A549 (cell line): ENCODE data around the gene ELMOD1. TPM values are rescaled to one million over a fixed set of nuclear protein-coding genes. Genes with fewer than 3 reads are reported as not detected.

Experiments
- ATAC-seq, 2 experiments: fragments of 200-7000 bp in 1 of 2; fragments of >200 bp in 1 of 2; cut with Nextera tagmentation in 1 of 2; cut with Tn5 transposase in 1 of 2; 3 replicates each; pipeline versions ENCODE4 v1.8.0 to v1.9.1; 2018 to 2020; ENCODE audit warnings: mild to moderate bottlenecking in 1 of 2, moderate library complexity in 1 of 2
- CTCF ChIA-PET: fragments of 300-600 bp; sonication (Branson Sonifier 250); formaldehyde crosslinking; extraction: SDS; loops from one replicate; lab custom pipeline; 2021; ENCODE audit warnings: antibody characterized with exemption, inconsistent platforms; lab: Yijun Ruan, JAX
- POLR2A ChIA-PET: fragments of 350-600 bp; formaldehyde crosslinking; extraction: SDS; loops from one replicate; lab custom pipeline; 2021; ENCODE audit warnings: antibody characterized with exemption, inconsistent platforms; lab: Yijun Ruan, JAX
- DNase-seq, 2 experiments: peaks; one replicate each; pipeline versions ENCODE4 v3.0.0 to v3.0.0-alpha.2; 2011 to 2016; ENCODE audit warnings: low read depth in 1 of 2, low spot score in 1 of 2
- FAIRE-seq: peaks from 2 replicates; lab custom pipeline; 2011; peaks lifted over from hg19 to GRCh38; lab: Jason Lieb, UNC
- H3K27ac ChIP-seq, 2 experiments: fragments of >200 bp; sonication (Bioruptor Twin); formaldehyde crosslinking; 3 replicates each; pipeline ENCODE4 v1.5.1; 2016 to 2017
- H3K4me1 ChIP-seq: fragments of >200 bp; sonication (Bioruptor Twin); formaldehyde crosslinking; 3 replicates; pipeline ENCODE4 v1.6.1; 2016
- H3K4me2 ChIP-seq: fragments of >200 bp; sonication (Bioruptor Twin); formaldehyde crosslinking; 3 replicates; pipeline ENCODE4 v1.6.1; 2016
- H3K4me3 ChIP-seq: fragments of >200 bp; sonication (Bioruptor Twin); formaldehyde crosslinking; 3 replicates; pipeline ENCODE4 v1.5.1; 2016
- H3K9me3 ChIP-seq: fragments of >200 bp; sonication (Bioruptor Twin); formaldehyde crosslinking; 3 replicates; pipeline ENCODE4 v1.6.1; 2016
- CBX2 ChIP-seq: fragments of 200-600 bp; sonication (generic); IDR thresholded peaks from 2 replicates; pipeline ENCODE4 v1.6.1; 2016; ENCODE audit warnings: low read depth, mild to moderate bottlenecking, borderline replicate concordance
- CBX8 ChIP-seq: fragments of 200-600 bp; sonication (generic); IDR thresholded peaks from 2 replicates; pipeline ENCODE4 v1.6.1; 2016
- CEBPB ChIP-seq, 2 experiments: fragments of >200 bp in 1 of 2; sonication (Bioruptor Twin) in 1 of 2; formaldehyde crosslinking in 1 of 2; IDR thresholded peaks; 2 replicates each; pipeline ENCODE4 v1.6.1; 2012 to 2016
- E2F6 ChIP-seq: IDR thresholded peaks from 2 replicates; pipeline ENCODE4 v1.6.1; 2012; ENCODE audit warnings: low read depth, borderline replicate concordance
- ESRRA ChIP-seq: fragments of 150-350 bp; IDR thresholded peaks from 2 replicates; pipeline ENCODE4 v1.6.1; 2014; ENCODE audit warnings: mild to moderate bottlenecking, low read length, borderline replicate concordance
- FOXS1 ChIP-seq: fragments of 250-450 bp; sonication (Bioruptor Pico); IDR thresholded peaks from 2 replicates; pipeline ENCODE4 v1.5.0; 2020; ENCODE audit warnings: mild to moderate bottlenecking, moderate library complexity
- HDAC2 ChIP-seq: fragments of 200-600 bp; sonication (generic); IDR thresholded peaks from 2 replicates; pipeline ENCODE4 v1.6.1; 2016
- HEYL ChIP-seq: fragments of 250-450 bp; sonication (Bioruptor Pico); IDR thresholded peaks from 2 replicates; pipeline ENCODE4 v1.8.0; 2021; ENCODE audit warnings: mild to moderate bottlenecking, moderate library complexity
- HOXB13 ChIP-seq: fragments of 250-450 bp; sonication (Bioruptor Pico); IDR thresholded peaks from 2 replicates; pipeline ENCODE4 v1.5.0; 2020; ENCODE audit warnings: low read depth, mild to moderate bottlenecking, moderate library complexity
- HOXB5 ChIP-seq: fragments of 250-450 bp; sonication (Bioruptor Pico); IDR thresholded peaks from 2 replicates; pipeline ENCODE4 v1.5.0; 2020; ENCODE audit warnings: mild to moderate bottlenecking, moderate library complexity
- KDM5A ChIP-seq: fragments of 200-600 bp; sonication (generic); IDR thresholded peaks from 2 replicates; pipeline ENCODE4 v1.6.1; 2016; ENCODE audit warnings: antibody characterized with exemption, mild to moderate bottlenecking
- MAFK ChIP-seq: fragments of 450-650 bp; IDR thresholded peaks from 2 replicates; pipeline ENCODE4 v1.6.1; 2014; ENCODE audit not compliant: partially characterized antibody
- MYC ChIP-seq: IDR thresholded peaks from 2 replicates; pipeline ENCODE4 v1.6.1; 2012; ENCODE audit warnings: mild to moderate bottlenecking, inconsistent platforms, low read length, improper control_type of control experiment, borderline replicate concordance
- NPAS2 ChIP-seq: fragments of 250-450 bp; sonication (Bioruptor Pico); IDR thresholded peaks from 2 replicates; pipeline ENCODE4 v1.8.0; 2022; ENCODE audit warnings: mild to moderate bottlenecking, moderate library complexity, borderline replicate concordance
- PHF8 ChIP-seq: fragments of 200-600 bp; sonication (generic); IDR thresholded peaks from 2 replicates; pipeline ENCODE4 v1.6.1; 2016; ENCODE audit warnings: low read depth, mild to moderate bottlenecking, antibody characterized with exemption, moderate library complexity, borderline replicate concordance
- POLR2AphosphoS2 ChIP-seq: conservative IDR thresholded peaks from 2 replicates; pipeline ENCODE4 v1.6.1; 2012; ENCODE audit warnings: low read length, improper control_type of control experiment, inconsistent platforms
- RCOR1 ChIP-seq: fragments of 150-350 bp; IDR thresholded peaks from 2 replicates; pipeline ENCODE4 v1.6.1; 2014; ENCODE audit warnings: antibody characterized with exemption, low read length, low read depth
- RFX5 ChIP-seq: fragments of 450-650 bp; IDR thresholded peaks from 2 replicates; pipeline ENCODE4 v1.7.1; 2014; ENCODE audit warnings: antibody characterized with exemption, mild to moderate bottlenecking, moderate library complexity
- RNF2 ChIP-seq: fragments of 200-600 bp; sonication (generic); IDR thresholded peaks from 2 replicates; pipeline ENCODE4 v1.6.1; 2016; ENCODE audit warnings: low read depth, mild to moderate bottlenecking, antibody characterized with exemption, moderate library complexity, borderline replicate concordance
- TFCP2L1 ChIP-seq: fragments of 250-450 bp; sonication (Bioruptor Pico); IDR thresholded peaks from 2 replicates; pipeline ENCODE4 v1.5.0; 2021; ENCODE audit warnings: mild to moderate bottlenecking
- ZC3H11A ChIP-seq: fragments of 450-650 bp; IDR thresholded peaks from 2 replicates; pipeline ENCODE4 v1.6.1; 2014; ENCODE audit warnings: antibody characterized with exemption, mild to moderate bottlenecking
- ZFP36 ChIP-seq: fragments of 450-650 bp; IDR thresholded peaks from 2 replicates; pipeline ENCODE4 v1.6.1; 2014; ENCODE audit warnings: borderline replicate concordance; ENCODE audit not compliant: partially characterized antibody
- WGBS: methylation state at CpG from one replicate; pipeline ENCODE4 v1.1.6; 2017; ENCODE audit errors: missing lambda C conversion rate; 5-methylcytosine and 5-hydroxymethylcytosine counted together
- polyA plus RNA-seq, 4 experiments: library from polyadenylated mRNA; depleted of rRNA in 3 of 4; stranded (reverse); fragments of >200 nt; fragmentation: RNase III in 1 of 4; extraction: RNeasy Plus Mini Kit Qiagen cat#74134 plus additional on column Dnase treatment in 1 of 4; gene quantifications; 2 replicates in 3 of 4; 3 replicates in 1 of 4; pipeline ENCODE4 v1.2.3, GENCODE V29; 2011 to 2017
- TF ChIP-seq, protein P1 (sequence below): fragments of 450-650 bp; IDR thresholded peaks from 2 replicates; pipeline ENCODE4 v1.6.1; 2014; ENCODE audit warnings: antibody characterized with exemption

Gene ELMOD1
- polyA plus RNA-seq, 2 of the 4 experiments (the other 2 are of a cell fraction) = 0.04 to 0.08 TPM

- DNase-seq (no peak), FAIRE-seq (no peak), ATAC-seq (no peak)
- TF ChIP-seq PHF8 = no peak
- no peak for TF ChIP-seq CBX8
- no peak for TF ChIP-seq ZFP36
- Histone ChIP-seq H3K4me3 (no peak overlapping the region), H3K4me1 (no peaks in the 10 kb centered on the region), H3K4me2 (no peak overlapping the region), H3K27ac (no peak overlapping the region), H3K9me3 (no peaks in the 10 kb centered on the region)
- WGBS = 47% methylated on average over 8 of the region's 8 CpGs
- ChIA-PET CTCF (interaction anchor here (1.0 kb wide), 1 partner anchor 100 kb away, joined by 3 read pairs; no protein-coding TSS in a partner anchor), POLR2A (no interaction called here)
Measured at GRCh38 chr11:107676336-107677057, 85.5 kb downstream of the ELMOD1 start.

GRCh38 chr11:107677924-107678631, 87.1 kb downstream of the ELMOD1 start:
- H3K27ac ChIP-seq = no peak overlapping the region
- CTCF ChIA-PET = interaction anchor here (0.7 kb wide), 1 partner anchor 12 kb away, joined by 3 read pairs; no protein-coding TSS in a partner anchor
- ATAC-seq = no peak

GRCh38 chr11:107678632-107678971, 87.7 kb downstream of the ELMOD1 start:
- H3K27ac ChIP-seq = no peak overlapping the region
- H3K9me3 ChIP-seq = no peaks in the 10 kb centered on the region
- POLR2A ChIA-PET = no interaction called here
- no peaks in the 10 kb centered on the region for H3K4me1 ChIP-seq
- DNase-seq (no peak), FAIRE-seq (no peak), ATAC-seq (no peak)
- H3K4me3 ChIP-seq = no peak overlapping the region
- 84% methylated on average over 6 of the region's 6 CpGs for WGBS
- no peak overlapping the region for H3K4me2 ChIP-seq
- CTCF ChIA-PET = no interaction called here
- TF ChIP-seq HOXB5 (CRISPR knock-in tag) (no peak), MYC (no peak), HEYL (CRISPR knock-in tag) (no peak), ESRRA (no peak), KDM5A (no peak), TFCP2L1 (no peak), PHF8 (no peak), HOXB13 (CRISPR knock-in tag) (no peak), NPAS2 (CRISPR knock-in tag) (no peak), HDAC2 (no peak), POLR2AphosphoS2 (no peak)

More at GRCh38 chr11:107677924-107678631, 87.1 kb downstream of the ELMOD1 start:
- Histone ChIP-seq H3K9me3 (no peaks in the 10 kb centered on the region), H3K4me2 (no peak overlapping the region), H3K4me3 (no peak overlapping the region), H3K4me1 (no peaks in the 10 kb centered on the region)
- no peak for TF ChIP-seq E2F6
- POLR2A ChIA-PET = no interaction called here
- WGBS = 70% methylated on average over 7 of the region's 7 CpGs
- FAIRE-seq (no peak), DNase-seq (no peak)

- ATAC-seq = no peak
Measured at GRCh38 chr11:107679255-107680024, 88.5 kb downstream of the ELMOD1 start.

More at GRCh38 chr11:107679255-107680024, 88.5 kb downstream of the ELMOD1 start:
- no peak overlapping the region for H3K4me2 ChIP-seq
- CTCF ChIA-PET = no interaction called here
- 41% methylated on average over 4 of the region's 4 CpGs for WGBS
- no peak for TF ChIP-seq FOXS1 (CRISPR knock-in tag)
- TF ChIP-seq MAFK = no peak
- TF ChIP-seq CEBPB (IDR thresholded peaks at IDR 0.05) = no peak
- TF ChIP-seq RCOR1 = no peak
- no peak for TF ChIP-seq HOXB13 (CRISPR knock-in tag)
- no peak for TF ChIP-seq CBX2
- TF ChIP-seq RFX5 = no peak
- TF ChIP-seq RNF2 = no peak
- TF ChIP-seq MYC = no peak
- no peak for TF ChIP-seq ZFP36
- no peak for TF ChIP-seq ESRRA
- TF ChIP-seq, protein P1, sequence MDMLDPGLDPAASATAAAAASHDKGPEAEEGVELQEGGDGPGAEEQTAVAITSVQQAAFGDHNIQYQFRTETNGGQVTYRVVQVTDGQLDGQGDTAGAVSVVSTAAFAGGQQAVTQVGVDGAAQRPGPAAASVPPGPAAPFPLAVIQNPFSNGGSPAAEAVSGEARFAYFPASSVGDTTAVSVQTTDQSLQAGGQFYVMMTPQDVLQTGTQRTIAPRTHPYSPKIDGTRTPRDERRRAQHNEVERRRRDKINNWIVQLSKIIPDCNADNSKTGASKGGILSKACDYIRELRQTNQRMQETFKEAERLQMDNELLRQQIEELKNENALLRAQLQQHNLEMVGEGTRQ = no peak
- TF ChIP-seq ZC3H11A = no peak
- no peak for FAIRE-seq
- no peak for DNase-seq
- no peak overlapping the region for H3K27ac ChIP-seq
- POLR2A ChIA-PET = no interaction called here
- no peak overlapping the region for H3K4me3 ChIP-seq
- H3K9me3 ChIP-seq = no peaks in the 10 kb centered on the region
- H3K4me1 ChIP-seq = no peaks in the 10 kb centered on the region
